ENCODE measurements around the gene SGPL1.

- no peak for TF ChIP-seq CTCF (IDR thresholded peaks at IDR 0.05 in 2 of 3, conservative IDR thresholded peaks at IDR 0.05 in 1 of 3; ENCODE audit: borderline replicate concordance in 1 of 3, insufficient read depth in 1 of 3, low read depth in 2 of 3, low read length in 2 of 3)
- TF ChIP-seq CBX3 (IDR thresholded peaks at IDR 0.05; ENCODE audit: low read depth): no peak
Observed at GRCh38 chr10:70890917-70891431, 75.2 kb downstream of the SGPL1 start.

All from HCT116 (cell line).